Stomach (tissue), 4 donors: ENCODE data around the gene CACNB2.

ENCODE experiments used
- CTCF ChIP-seq, 7 experiments: fragments of 450-650 bp in 4 of 7; fragments of 200-600 bp in 3 of 7; sonication (generic) in 3 of 7; IDR thresholded peaks; one replicate each; pipeline ENCODE4 v1.5.1; 2016 to 2019; ENCODE audit warnings: antibody characterized with exemption in 7 of 7, control low read depth in 2 of 7, mild to moderate bottlenecking in 1 of 7
- EP300 ChIP-seq: sonication (generic); formaldehyde crosslinking; IDR thresholded peaks from one replicate; pipeline ENCODE4 v1.6.1; 2017; ENCODE audit warnings: antibody characterized with exemption
- POLR2AphosphoS5 ChIP-seq, 3 donors: sonication (generic); formaldehyde crosslinking; IDR thresholded peaks; one replicate each; pipeline ENCODE4 v1.6.1; 2016; ENCODE audit warnings: antibody characterized with exemption in 3 of 3

DNA sequence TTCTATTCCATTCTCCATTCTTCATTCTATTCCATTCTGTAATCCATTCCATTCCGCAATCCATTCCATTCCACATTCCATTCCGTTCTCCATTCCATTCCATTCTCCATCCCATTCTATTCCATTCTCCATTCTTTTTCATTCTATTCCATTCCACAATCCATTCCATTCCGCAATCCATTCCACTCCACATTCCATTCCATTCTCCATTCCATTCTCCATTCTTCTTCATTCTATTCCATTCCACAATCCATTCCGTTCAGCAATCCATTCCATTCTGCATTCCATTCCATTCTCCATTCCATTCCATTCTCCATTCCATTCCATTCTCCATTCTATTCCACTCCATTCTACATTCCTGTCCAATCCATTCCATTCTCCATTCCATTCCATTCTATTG is 426.0 kb downstream of the CACNB2 start:
- TF ChIP-seq CTCF (IDR thresholded peaks at IDR 0.05) (no peak), EP300 (no peak), POLR2AphosphoS5 (IDR thresholded peaks at IDR 0.05) (no peak)
